Measurements from ENCODE around the gene SLIT3.

GRCh38 chr5:169103586-169104181 lies 197.3 kb downstream of the SLIT3 start:
- TF ChIP-seq CTCF (IDR thresholded peaks at IDR 0.05) (no peak), POLR2A (IDR thresholded peaks at IDR 0.05) (no peak)

Data from suprapubic skin (tissue), 3 donors.